NCI-H1436 treated with DMSO at 0.1 percent for 48 hours (cell line): ENCODE measurements around the gene TNFRSF18.
"Not testable (repeated sequence)": the region's sequence is repeated elsewhere in the genome, so short reads cannot be mapped to it uniquely, and the experiment has no call there.

Experiments used
- DNase-seq: peaks from one replicate; lab custom pipeline; 2025; lab: John Stamatoyannopoulos, UW

Gene TNFRSF18

DNA sequence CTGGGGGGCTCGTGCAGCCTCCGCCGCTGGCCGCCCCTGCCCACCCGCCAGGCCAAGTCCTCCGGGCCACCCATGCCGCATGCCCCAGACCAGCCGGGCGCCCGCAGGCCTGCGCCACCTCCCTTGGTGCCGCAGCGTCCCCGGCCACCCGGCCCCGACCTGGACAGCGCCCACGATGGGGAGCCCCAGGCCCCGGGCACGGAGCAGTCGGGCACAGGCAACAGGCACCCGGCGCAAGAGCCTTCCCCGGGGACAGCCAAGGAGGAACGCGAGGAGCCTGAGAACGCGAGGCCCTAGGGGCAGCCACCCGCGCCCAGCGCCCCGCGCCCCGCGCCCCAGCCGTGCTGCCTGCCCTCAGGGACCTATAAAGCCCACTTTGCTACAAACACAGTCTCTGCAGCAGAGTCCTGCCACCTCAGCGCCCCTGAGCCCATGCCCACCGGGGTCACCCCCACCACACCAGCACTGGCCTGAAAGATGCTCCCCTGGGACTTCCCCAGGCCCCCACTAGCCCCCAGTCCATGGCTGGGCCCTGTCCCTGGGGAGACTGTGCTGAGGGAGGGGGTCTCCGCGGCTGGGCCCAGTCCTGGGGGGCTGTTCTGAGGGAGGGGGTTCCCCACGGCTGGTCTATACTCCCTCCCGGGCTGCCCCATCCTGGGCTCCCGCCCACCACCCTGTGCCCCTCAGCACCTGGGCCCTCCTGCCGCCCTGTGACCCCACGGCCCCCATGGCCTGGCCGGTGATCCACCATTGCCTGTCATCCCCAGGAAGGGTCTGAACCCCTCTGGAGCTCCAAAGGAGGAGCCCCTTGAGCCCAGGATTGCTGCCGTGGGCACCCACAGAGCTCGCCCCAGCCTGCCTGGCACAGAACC is 8.6 kb downstream of the TNFRSF18 start:
- no peak for DNase-seq

- DNase-seq, result no peak
These were observed 9.2 kb downstream of the TNFRSF18 start for GRCh38 chr1:1197188-1197500.

- no peak for DNase-seq
These were observed 9.8 kb downstream of the TNFRSF18 start for GRCh38 chr1:1196431-1197187.

DNA sequence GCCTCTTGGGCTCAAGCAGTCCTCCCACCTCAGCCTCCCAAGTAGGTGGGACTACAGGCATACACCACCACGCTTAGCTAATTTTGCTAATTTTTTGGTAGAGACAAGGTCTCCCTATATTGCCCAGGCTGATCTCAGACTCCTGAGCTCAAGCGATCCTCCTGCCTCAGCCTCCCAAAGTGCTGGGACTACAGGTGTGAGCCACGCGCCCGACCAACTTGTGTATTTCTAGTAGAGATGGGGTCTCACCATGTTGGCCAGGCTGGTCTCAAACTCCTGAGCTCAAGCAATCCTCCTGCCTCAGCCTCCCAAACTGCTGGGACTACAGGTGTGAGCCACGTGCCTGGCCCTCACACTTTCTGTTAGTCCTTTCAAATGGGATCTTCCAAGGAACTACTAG is 10.7 kb downstream of the TNFRSF18 start:
- DNase-seq, result not testable (repeated sequence)

DNA sequence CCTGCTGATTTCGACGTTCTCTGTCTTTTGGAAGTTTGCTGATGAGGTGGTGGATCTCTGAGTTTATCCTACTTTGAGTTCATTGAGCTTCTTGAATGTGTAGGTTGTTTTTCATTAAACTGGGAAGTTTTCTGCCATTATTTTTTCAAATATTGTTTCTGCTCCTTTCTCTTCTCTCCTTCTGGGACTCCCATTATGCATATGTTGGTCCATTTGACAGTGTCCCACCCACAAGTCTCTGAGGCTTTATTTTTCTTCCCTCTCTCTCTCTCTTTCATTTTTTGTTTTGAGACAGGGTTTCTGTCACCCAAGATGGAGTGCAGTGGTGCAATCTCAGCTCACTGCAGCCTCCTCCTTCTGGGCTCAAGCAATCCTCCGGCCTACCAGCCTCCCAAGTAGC is 11.7 kb downstream of the TNFRSF18 start:
- DNase-seq, result no peak

- no peak for DNase-seq
These were observed 14.7 kb downstream of the TNFRSF18 start for GRCh38 chr1:1191734-1192133.

DNA sequence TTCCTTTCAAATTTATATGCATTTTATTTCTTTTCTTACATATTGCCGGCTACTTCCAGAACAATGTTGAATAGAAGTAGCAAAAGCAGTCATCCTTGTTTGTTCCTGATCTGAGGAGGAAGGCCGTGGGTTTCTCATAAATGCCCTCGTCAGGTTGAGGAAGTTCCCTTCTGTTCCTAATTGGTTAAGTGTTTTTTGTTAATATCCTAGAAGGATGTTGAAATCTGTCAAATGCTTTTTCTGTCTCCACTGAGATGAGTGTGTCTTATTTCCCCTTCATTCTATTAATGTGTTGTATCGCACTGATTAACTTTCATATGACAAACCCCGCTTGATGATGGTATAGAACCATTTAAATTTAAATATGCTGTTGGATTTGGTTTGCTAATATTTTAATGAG is 17.3 kb downstream of the TNFRSF18 start:
- DNase-seq, result no peak

- DNase-seq, result no peak
These were observed 18.5 kb downstream of the TNFRSF18 start for GRCh38 chr1:1187938-1188337.

DNA sequence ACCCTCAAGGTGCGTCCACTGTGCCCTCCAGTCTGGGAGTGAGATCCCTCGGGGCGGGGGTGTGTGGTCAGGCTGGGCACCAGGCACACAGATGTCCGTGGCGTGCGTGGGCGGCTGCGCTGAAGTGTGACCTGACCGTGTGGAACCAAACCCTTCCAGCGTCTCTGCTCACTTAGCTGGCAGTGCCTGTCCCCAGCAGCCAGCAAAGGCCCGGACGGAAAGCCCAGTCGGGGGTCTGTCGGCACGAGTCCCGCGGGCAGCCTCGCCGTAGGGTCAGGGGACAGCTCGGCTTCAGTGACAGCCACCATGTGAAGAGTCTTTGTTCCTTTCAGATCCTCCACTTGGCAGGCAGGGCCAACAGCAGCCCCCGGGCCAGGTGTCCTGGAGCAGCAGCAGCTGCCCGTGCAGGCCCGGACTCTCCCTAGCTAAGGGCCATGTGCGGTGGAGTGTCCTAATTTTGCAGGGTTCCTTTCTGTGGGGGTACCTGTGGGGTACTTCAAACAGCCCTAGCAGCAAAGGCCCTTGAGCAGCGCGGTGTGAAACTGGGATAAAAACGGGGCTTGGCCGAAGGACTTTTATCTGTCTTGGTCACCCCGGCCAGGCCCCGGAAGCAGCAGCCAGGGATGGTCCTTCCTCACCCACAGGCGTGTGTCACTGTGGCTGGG is 21.2 kb downstream of the TNFRSF18 start:
- DNase-seq, result no peak

- no peak for DNase-seq
These were observed 22.3 kb downstream of the TNFRSF18 start for GRCh38 chr1:1183833-1184775.

GRCh38 chr1:1183221-1183747 is 23.1 kb downstream of the TNFRSF18 start:
- no peak for DNase-seq

DNA sequence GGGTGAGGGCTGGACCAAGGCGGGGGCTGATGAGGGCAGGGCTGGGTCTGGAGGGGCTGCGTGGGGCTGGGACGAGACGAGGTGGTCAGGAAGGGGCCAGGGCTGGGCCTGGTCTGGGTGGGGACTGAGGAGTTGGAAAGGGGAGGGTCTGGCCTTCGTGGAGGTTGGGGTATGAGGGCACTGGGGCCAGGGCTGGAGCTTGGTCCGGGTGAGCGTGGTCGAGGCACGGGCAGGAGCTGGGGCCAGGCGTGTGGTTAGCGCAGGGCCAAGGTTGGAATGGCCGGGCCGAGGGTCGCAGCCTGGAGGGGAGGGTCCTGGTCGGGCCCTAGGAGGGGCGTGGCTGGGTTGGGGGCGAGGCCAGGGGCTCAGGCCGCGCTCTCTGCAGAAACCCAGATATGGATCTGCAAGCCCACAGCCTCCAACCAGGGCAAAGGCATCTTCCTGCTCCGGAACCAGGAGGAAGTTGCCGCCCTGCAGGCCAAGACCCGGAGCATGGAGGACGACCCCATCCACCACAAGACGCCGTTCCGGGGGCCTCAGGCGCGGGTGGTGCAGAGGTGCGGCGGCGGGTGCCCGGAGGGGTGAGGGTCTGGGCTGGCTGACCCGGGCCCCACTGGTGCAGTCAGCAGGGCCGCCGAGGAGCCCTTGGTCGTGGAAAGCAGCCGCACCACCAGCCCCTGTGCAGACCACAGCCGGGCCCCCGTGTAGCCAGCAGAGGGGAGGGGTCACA is 23.7 kb downstream of the TNFRSF18 start:
- no peak for DNase-seq

- no peak for DNase-seq
These were observed 24.4 kb downstream of the TNFRSF18 start for GRCh38 chr1:1181938-1182410.

DNA sequence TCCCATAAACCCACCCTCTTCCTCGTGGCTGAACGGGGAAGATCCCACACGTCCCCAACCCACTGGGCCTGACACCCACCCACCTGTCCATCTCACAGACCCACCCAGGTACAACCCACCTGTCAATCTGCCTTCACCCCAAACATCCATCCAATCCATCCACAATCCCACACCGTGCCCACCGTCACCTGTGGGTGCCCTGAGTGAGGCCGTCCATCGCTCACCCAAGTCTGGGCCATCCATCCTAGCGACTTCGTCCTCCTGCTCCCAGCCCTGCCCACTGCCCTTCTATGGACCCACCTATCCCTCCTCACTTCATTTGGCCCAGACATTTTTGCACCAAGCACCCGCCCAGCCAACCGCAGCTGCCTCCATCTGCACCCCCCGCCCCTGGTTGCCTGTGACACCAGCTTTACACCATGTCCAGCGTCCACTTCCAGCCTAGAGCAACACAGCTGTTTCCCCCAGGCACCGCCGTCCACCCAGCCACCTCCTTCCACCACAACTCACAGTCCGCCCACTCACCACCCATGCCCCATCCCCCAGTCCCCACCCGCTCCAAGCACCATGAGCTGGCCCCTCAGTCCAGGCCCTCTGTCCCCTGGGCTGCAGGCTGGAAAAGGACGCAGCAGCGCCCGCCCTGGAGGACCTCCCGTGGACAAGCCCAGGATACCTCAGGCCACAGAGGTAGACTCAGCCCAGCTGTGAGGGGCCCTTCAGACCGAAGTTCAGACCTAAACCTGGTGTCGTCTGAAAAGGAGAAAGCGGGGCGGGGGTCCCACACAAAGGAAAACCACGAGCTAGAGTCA is 25.1 kb downstream of the TNFRSF18 start:
- DNase-seq, result no peak

- DNase-seq, result no peak
These were observed 26.2 kb downstream of the TNFRSF18 start for GRCh38 chr1:1179983-1180861.

- no peak for DNase-seq
These were observed 26.9 kb downstream of the TNFRSF18 start for GRCh38 chr1:1179346-1179982.

DNA sequence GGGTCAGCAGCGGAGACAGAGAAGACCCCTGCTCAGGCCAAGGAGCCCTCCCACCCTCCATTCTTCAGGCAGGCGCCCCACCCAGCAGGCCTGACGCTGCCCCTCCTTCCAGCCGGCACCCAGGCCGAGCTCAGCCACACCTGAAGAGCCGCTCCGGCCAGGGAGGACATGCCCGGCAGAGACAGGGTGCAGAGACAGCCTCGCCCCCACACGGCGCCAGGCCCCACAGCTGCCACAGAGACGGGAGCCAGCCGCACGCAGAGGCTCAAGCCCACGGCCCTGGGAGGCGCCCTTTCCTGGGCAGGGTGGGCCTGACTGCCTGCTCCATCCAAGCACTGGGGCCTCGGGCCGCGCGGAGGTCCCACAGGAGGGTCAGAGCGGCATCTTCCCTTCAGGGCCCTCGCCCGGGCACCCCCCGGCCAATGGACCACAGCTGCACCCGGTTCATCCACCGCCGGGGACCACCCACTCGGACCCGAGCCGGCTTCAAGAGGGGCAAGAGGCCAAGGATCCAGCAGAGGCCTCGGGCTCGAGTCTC is 27.5 kb downstream of the TNFRSF18 start:
- DNase-seq, result no peak
